Esophagus muscularis mucosa (tissue), 4 donors: Measurements from ENCODE around the gene ADPRHL1.

Experiments
- EP300 ChIP-seq: sonication (generic); formaldehyde crosslinking; IDR thresholded peaks from one replicate; pipeline ENCODE4 v1.6.1; 2017; ENCODE audit warnings: antibody characterized with exemption
- POLR2A ChIP-seq: fragments of 450-650 bp; IDR thresholded peaks from one replicate; pipeline ENCODE4 v1.6.1; 2017; ENCODE audit warnings: antibody characterized with exemption, moderate library complexity, mild to moderate bottlenecking, low read depth
- TF ChIP-seq, protein P1 (sequence below), 3 experiments: fragments of 200-600 bp in 2 of 3; fragments of 450-650 bp in 1 of 3; sonication (generic) in 2 of 3; IDR thresholded peaks; one replicate each; pipeline ENCODE4 v1.5.1; 2017 to 2019; ENCODE audit warnings: antibody characterized with exemption in 3 of 3, mild to moderate bottlenecking in 2 of 3, moderate library complexity in 1 of 3

DNA sequence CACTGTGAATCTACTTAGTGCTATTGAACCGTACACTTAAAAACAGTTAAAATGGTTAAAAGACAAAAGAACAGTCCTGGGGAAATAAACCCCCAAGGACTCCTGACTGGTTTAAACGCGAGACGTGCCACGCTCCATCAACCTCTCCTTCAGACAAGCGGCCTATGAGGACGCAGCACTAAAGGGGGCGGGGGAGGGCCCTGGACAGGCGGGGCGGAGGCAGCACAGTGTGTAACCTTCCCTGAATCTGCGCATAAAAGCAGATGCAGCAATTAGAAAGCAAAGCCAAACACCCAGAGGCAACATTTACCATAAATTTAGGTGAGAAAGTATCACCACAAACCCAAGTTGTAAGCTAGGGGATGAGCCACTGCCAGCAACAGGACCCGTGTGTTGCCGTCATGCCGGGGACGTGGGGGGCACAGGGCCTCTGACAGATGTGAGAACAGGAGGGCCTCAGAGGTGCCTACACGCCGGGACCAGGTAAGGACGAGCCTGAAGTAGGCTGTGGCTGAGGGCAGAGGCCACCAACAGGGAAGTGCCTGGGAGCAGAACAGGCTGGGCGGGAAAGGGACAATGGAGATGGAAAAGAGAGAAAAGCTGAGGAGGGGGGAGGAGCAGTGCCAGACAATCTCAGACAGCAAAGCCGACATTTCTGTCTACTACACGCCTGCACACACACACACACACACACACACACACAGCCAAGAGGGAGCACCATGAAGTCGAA, 15.3 kb upstream of the ADPRHL1 start:
- TF ChIP-seq, protein P1, sequence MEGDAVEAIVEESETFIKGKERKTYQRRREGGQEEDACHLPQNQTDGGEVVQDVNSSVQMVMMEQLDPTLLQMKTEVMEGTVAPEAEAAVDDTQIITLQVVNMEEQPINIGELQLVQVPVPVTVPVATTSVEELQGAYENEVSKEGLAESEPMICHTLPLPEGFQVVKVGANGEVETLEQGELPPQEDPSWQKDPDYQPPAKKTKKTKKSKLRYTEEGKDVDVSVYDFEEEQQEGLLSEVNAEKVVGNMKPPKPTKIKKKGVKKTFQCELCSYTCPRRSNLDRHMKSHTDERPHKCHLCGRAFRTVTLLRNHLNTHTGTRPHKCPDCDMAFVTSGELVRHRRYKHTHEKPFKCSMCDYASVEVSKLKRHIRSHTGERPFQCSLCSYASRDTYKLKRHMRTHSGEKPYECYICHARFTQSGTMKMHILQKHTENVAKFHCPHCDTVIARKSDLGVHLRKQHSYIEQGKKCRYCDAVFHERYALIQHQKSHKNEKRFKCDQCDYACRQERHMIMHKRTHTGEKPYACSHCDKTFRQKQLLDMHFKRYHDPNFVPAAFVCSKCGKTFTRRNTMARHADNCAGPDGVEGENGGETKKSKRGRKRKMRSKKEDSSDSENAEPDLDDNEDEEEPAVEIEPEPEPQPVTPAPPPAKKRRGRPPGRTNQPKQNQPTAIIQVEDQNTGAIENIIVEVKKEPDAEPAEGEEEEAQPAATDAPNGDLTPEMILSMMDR (IDR thresholded peaks at IDR 0.05) = no peak
- TF ChIP-seq POLR2A (no peak), EP300 (no peak)
